ENCODE results near the gene RALGAPA2.

DNA sequence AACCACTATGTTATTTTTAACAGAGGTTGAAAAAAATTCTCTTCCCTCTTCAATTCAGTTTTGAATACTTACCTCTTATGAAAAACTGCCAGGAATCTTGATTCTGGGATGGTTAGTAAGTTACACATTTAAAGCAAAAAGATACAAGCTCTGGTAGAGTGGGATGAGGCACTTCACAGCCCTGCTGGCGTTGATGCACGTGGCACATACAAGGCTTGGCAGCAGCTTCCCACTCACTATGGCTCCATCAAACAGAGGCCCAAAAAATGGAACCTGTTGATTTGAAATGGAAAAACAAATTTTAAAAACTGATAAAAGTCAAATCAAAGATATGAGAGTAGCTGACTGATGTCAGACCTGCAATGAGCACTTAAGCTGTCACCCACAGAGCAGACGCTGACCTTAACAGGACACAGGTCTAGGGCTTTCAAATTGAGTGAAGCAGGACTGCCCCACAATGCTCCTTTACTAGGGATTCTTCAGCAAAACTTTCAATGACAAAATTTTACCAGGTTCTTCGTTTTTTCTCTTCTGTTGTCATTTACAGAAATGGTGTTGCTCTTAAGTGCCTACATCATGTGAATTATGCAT, 239.7 kb downstream of the RALGAPA2 start:
- TF ChIP-seq, protein P1, sequence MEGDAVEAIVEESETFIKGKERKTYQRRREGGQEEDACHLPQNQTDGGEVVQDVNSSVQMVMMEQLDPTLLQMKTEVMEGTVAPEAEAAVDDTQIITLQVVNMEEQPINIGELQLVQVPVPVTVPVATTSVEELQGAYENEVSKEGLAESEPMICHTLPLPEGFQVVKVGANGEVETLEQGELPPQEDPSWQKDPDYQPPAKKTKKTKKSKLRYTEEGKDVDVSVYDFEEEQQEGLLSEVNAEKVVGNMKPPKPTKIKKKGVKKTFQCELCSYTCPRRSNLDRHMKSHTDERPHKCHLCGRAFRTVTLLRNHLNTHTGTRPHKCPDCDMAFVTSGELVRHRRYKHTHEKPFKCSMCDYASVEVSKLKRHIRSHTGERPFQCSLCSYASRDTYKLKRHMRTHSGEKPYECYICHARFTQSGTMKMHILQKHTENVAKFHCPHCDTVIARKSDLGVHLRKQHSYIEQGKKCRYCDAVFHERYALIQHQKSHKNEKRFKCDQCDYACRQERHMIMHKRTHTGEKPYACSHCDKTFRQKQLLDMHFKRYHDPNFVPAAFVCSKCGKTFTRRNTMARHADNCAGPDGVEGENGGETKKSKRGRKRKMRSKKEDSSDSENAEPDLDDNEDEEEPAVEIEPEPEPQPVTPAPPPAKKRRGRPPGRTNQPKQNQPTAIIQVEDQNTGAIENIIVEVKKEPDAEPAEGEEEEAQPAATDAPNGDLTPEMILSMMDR (conservative IDR thresholded peaks at IDR 0.05; ENCODE audit: low read length): no peak
- no peak for TF ChIP-seq EZH2phosphoT487 (IDR thresholded peaks at IDR 0.05; ENCODE audit: borderline replicate concordance)
